HTERT RPE-1 (cell line): Measurements from ENCODE around the gene PPP6R2.

Experiments
- in situ Hi-C: fragments of 300-500 bp; cut with MboI; formaldehyde crosslinking; loops from 4 replicates; pipeline ENCODE4 v1.14.3; 2020; ENCODE audit warnings: low sequenced_read_pairs

Gene PPP6R2

GRCh38 chr22:50342651-50343540, at the start of gene PPP6R2:
PPP6R2 (plus strand) TSS chr22:50343327; CDS start chr22:50393909, 50,582 bp downstream.
- in situ Hi-C loops = no loop called here

GRCh38 chr22:50293441-50294318, 49.4 kb upstream of the PPP6R2 start:
- in situ Hi-C loops = no loop called here

- in situ Hi-C loops = no loop called here
These were observed 48.8 kb upstream of the PPP6R2 start for GRCh38 chr22:50294319-50294656.

- in situ Hi-C loops = no loop called here
These were observed 46.3 kb upstream of the PPP6R2 start for GRCh38 chr22:50296658-50297490.

- in situ Hi-C loops = no loop called here
These were observed 45.4 kb upstream of the PPP6R2 start for GRCh38 chr22:50297510-50298265.

GRCh38 chr22:50298266-50298637, 44.9 kb upstream of the PPP6R2 start:
- in situ Hi-C loops = no loop called here

GRCh38 chr22:50298937-50299784, 44.0 kb upstream of the PPP6R2 start:
- in situ Hi-C loops = no loop called here

GRCh38 chr22:50299785-50300619, 43.1 kb upstream of the PPP6R2 start:
- in situ Hi-C loops = no loop called here

- in situ Hi-C loops = no loop called here
These were observed 42.4 kb upstream of the PPP6R2 start for GRCh38 chr22:50300620-50301257.

- in situ Hi-C loops = no loop called here
These were observed 41.5 kb upstream of the PPP6R2 start for GRCh38 chr22:50301581-50301991.

- in situ Hi-C loops = no loop called here
These were observed 41.0 kb upstream of the PPP6R2 start for GRCh38 chr22:50302041-50302541.

GRCh38 chr22:50302564-50302963, 40.6 kb upstream of the PPP6R2 start:
- in situ Hi-C loops = no loop called here

GRCh38 chr22:50303515-50303847, 39.6 kb upstream of the PPP6R2 start:
- in situ Hi-C loops = no loop called here

- in situ Hi-C loops = no loop called here
These were observed 39.1 kb upstream of the PPP6R2 start for GRCh38 chr22:50303848-50304527.

- in situ Hi-C loops = no loop called here
These were observed 38.4 kb upstream of the PPP6R2 start for GRCh38 chr22:50304528-50305392.

- in situ Hi-C loops = no loop called here
These were observed 37.7 kb upstream of the PPP6R2 start for GRCh38 chr22:50305393-50305922.
